GM21717 (cell line): Measurements from ENCODE around the gene CSPG4.
"Not testable (repeated sequence)": the region's sequence is repeated elsewhere in the genome, so short reads cannot be mapped to it uniquely, and the experiment has no call there.

Experiments
- ATAC-seq: cut with Tn5 transposase; IDR thresholded peaks from one replicate; pipeline ENCODE4 v1.9.1; 2021; ENCODE audit warnings: mild to moderate bottlenecking, moderate library complexity; ENCODE audit not compliant: unreplicated experiment

The CSPG4 gene

GRCh38 chr15:75693028-75693427 lies 19.6 kb downstream of the CSPG4 start:
- ATAC-seq, result not testable (repeated sequence)

GRCh38 chr15:75692311-75692710 lies 20.3 kb downstream of the CSPG4 start:
- ATAC-seq, result not testable (repeated sequence)

- not testable (repeated sequence) for ATAC-seq
Observed at GRCh38 chr15:75689429-75689828, 23.2 kb downstream of the CSPG4 start.

GRCh38 chr15:75688831-75689230 lies 23.8 kb downstream of the CSPG4 start:
- ATAC-seq, result no peak

- ATAC-seq, result no peak
Observed at GRCh38 chr15:75688278-75688557, 24.4 kb downstream of the CSPG4 start.

- no peak for ATAC-seq
Observed at GRCh38 chr15:75687486-75688277, 25.0 kb downstream of the CSPG4 start.

GRCh38 chr15:75686212-75686642 lies 26.4 kb downstream of the CSPG4 start:
- not testable (repeated sequence) for ATAC-seq

- no peak for ATAC-seq
Observed at GRCh38 chr15:75685195-75685594, 27.5 kb downstream of the CSPG4 start.

GRCh38 chr15:75684648-75685047 lies 28.0 kb downstream of the CSPG4 start:
- no peak for ATAC-seq

- not testable (repeated sequence) for ATAC-seq
Observed at GRCh38 chr15:75683646-75684312, 28.9 kb downstream of the CSPG4 start.

GRCh38 chr15:75682181-75683135 lies 30.2 kb downstream of the CSPG4 start:
- no peak for ATAC-seq

- ATAC-seq, result no peak
Observed at GRCh38 chr15:75680007-75680789, 32.5 kb downstream of the CSPG4 start.

- ATAC-seq, result not testable (repeated sequence)
Observed at GRCh38 chr15:75678324-75678690, 34.3 kb downstream of the CSPG4 start.

GRCh38 chr15:75677465-75678323 lies 35.0 kb downstream of the CSPG4 start:
- ATAC-seq, result no peak

GRCh38 chr15:75676688-75677464 lies 35.8 kb downstream of the CSPG4 start:
- ATAC-seq, result no peak

GRCh38 chr15:75675579-75676404 lies 36.9 kb downstream of the CSPG4 start:
- ATAC-seq, result no peak

GRCh38 chr15:75674366-75674765 lies 38.3 kb downstream of the CSPG4 start:
- ATAC-seq, result no peak
